GDM1 (cell line): Measurements from ENCODE around the gene GNAO1.

Experiments
- DNase-seq: peaks from one replicate; lab custom pipeline; 2025; lab: John Stamatoyannopoulos, UW

Gene GNAO1

GRCh38 chr16:56294014-56294413, 102.7 kb downstream of the GNAO1 start:
- no peak for DNase-seq

- no peak for DNase-seq
Observed at GRCh38 chr16:56294579-56294978, 103.3 kb downstream of the GNAO1 start.

GRCh38 chr16:56295059-56295665, 103.9 kb downstream of the GNAO1 start:
- no peak for DNase-seq

- DNase-seq = no peak
Observed at GRCh38 chr16:56295739-56296527, 104.6 kb downstream of the GNAO1 start.

- no peak for DNase-seq
Observed at GRCh38 chr16:56297684-56298083, 106.4 kb downstream of the GNAO1 start.

GRCh38 chr16:56298116-56298515, 106.8 kb downstream of the GNAO1 start:
- DNase-seq = no peak

- DNase-seq = no peak
Observed at GRCh38 chr16:56298948-56299596, 107.8 kb downstream of the GNAO1 start.

GRCh38 chr16:56300242-56300623, 108.9 kb downstream of the GNAO1 start:
- no peak for DNase-seq

GRCh38 chr16:56300891-56301850, 109.9 kb downstream of the GNAO1 start:
- DNase-seq = no peak

- no peak for DNase-seq
Observed at GRCh38 chr16:56302506-56302905, 111.2 kb downstream of the GNAO1 start.

- no peak for DNase-seq
Observed at GRCh38 chr16:56303066-56303715, 111.9 kb downstream of the GNAO1 start.

GRCh38 chr16:56303880-56304279, 112.6 kb downstream of the GNAO1 start:
- DNase-seq = no peak

- no peak for DNase-seq
Observed at GRCh38 chr16:56305956-56306565, 114.8 kb downstream of the GNAO1 start.

- no peak for DNase-seq
Observed at GRCh38 chr16:56306690-56307533, 115.6 kb downstream of the GNAO1 start.

- DNase-seq = no peak
Observed at GRCh38 chr16:56307534-56307873, 116.2 kb downstream of the GNAO1 start.

GRCh38 chr16:56309008-56309407, 117.7 kb downstream of the GNAO1 start:
- no peak for DNase-seq

GRCh38 chr16:56310690-56311089, 119.4 kb downstream of the GNAO1 start:
- DNase-seq = no peak

GRCh38 chr16:56311208-56312027, 120.1 kb downstream of the GNAO1 start:
- no peak for DNase-seq

GRCh38 chr16:56312028-56312300, 120.7 kb downstream of the GNAO1 start:
- no peak for DNase-seq

GRCh38 chr16:56312556-56312955, 121.3 kb downstream of the GNAO1 start:
- no peak for DNase-seq
